Measurements from ENCODE around the gene HCN4.

Gene HCN4

GRCh38 chr15:73371812-73372211, 3.1 kb upstream of the HCN4 start:
- no peak for DNase-seq (ENCODE audit: low spot score in 2 of 2)
- Histone ChIP-seq H3K4me1 (no peaks in the 10 kb centered on the region), H3K27me3 (ENCODE audit: low read depth) (peaks cover 60% of the 10 kb centered on the region), H3K4me3 (no peak overlapping the region), H3K36me3 (replicated peaks) (no peaks in the 10 kb centered on the region), H3K9me3 (no peaks in the 10 kb centered on the region)
- in situ Hi-C loops (cut with MboI; ENCODE audit: low sequenced_read_pairs), result no loop called here

DNA sequence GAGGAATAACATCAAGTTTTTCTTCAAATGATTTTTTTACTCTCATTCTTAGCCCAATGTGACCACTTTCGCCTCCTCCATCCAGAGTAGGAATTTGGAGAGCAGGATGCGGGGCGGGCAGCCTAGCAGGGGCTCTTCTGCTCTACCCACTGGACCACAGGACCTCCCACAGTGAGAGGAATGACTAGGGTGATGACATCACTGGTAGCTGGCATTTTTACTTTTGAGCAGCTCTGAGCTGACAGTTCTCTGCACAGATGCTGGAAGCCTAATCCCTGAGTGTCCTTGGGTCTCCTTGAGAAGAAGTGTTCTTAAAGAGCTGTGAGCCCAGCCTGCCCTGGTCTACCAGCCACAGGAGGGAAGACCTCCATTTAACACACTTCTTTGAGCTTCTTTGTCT, 1.4 kb upstream of the HCN4 start:
- H3K4me1 ChIP-seq, result no peaks in the 10 kb centered on the region
- DNase-seq (ENCODE audit: low spot score in 2 of 2), result no peak
- H3K27me3 ChIP-seq (ENCODE audit: low read depth), result peaks cover 77% of the 10 kb centered on the region
- no peaks in the 10 kb centered on the region for H3K36me3 ChIP-seq (replicated peaks)
- in situ Hi-C loops (cut with MboI; ENCODE audit: low sequenced_read_pairs), result no loop called here
- H3K9me3 ChIP-seq, result no peaks in the 10 kb centered on the region
- no peak overlapping the region for H3K4me3 ChIP-seq

DNA sequence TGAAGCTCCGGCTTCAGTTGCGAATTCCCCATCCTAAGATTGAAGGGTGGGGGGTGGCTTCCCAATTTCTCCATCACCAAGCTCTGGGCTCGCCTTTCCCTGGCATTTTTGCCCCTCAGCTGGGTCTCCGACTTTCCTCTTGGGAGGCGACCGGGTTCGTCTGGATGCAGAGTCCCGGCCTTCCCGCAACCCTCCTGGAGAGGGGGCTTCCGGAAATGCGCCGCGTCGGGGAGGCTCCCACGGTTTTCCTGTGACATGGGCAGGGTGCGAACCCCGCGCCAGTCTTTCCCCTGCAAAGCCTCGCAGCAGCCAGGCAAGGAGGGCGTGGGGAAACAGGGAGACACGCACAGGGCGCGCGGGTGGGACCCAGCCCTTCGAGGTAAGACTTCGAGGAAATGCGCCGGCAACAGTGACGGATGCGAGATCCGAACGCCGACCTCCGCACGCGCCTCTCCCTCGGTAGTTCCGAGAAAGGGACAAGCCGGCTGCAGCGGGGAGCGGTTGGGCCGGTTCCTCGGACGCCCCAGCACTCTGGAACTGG, 466 bp upstream of the HCN4 start:
- H3K9me3 ChIP-seq, result no peaks in the 10 kb centered on the region
- H3K4me3 ChIP-seq, result no peak overlapping the region
- DNase-seq (ENCODE audit: low spot score in 2 of 2), result no peak
- in situ Hi-C loops (cut with MboI; ENCODE audit: low sequenced_read_pairs), result no loop called here
- no peaks in the 10 kb centered on the region for H3K36me3 ChIP-seq (replicated peaks)
- H3K4me1 ChIP-seq, result no peaks in the 10 kb centered on the region
- H3K27me3 ChIP-seq (ENCODE audit: low read depth), result peaks cover 86% of the 10 kb centered on the region

- H3K27me3 ChIP-seq (ENCODE audit: low read depth), result peaks cover 98% of the 10 kb centered on the region
- in situ Hi-C loops (cut with MboI; ENCODE audit: low sequenced_read_pairs), result no loop called here
These were observed 996 bp downstream of the HCN4 start for GRCh38 chr15:73367624-73368300.

DNA sequence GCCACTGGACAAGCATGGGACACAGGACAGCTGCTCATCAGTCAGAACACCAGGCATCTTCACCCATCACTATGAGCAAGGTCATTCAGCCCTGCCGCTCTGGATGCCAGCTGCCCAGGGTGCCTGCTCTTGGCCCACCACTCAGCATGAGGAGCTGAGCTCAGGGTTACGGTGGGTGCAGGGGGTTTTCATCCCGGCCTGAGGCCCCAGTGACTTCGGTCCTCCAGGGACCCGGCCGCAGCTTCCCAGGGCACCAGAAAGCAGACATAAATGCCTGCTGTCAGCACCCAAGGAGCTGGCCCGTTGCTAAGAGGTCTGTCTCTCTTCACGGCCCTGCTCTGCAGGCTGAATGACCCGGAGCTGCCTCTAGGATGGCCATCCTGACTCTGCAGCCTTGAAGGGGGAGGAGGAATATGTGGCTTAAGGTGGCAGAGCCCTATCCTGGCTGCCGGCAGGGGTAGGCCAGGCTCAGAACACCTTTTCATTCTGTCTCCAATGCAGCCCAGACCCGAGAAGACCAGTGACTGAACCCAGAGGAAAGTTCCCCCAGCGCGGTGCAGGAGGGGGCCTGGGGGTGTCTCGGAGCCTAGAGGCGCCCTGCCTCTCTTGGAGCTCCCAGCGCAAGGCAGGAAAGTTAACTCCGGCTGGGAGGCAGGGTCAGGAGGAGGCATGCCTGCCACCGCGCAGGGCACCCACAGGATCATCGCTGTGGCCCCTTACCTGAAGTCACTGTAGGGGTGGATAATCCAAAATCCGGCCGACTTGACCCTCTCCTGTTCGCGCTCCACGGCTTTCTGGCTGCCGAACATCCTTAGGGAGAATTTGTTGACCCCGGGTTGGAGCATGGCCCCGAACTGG, 1.8 kb downstream of the HCN4 start:
- Histone ChIP-seq H3K4me3 (no peak overlapping the region), H3K36me3 (replicated peaks) (no peaks in the 10 kb centered on the region), H3K9me3 (no peaks in the 10 kb centered on the region), H3K4me1 (no peaks in the 10 kb centered on the region), H3K27me3 (ENCODE audit: low read depth) (peaks cover 98% of the 10 kb centered on the region)
- in situ Hi-C loops (cut with MboI; ENCODE audit: low sequenced_read_pairs), result no loop called here
- no peak for DNase-seq (ENCODE audit: low spot score in 2 of 2)

More at GRCh38 chr15:73367624-73368300, 996 bp downstream of the HCN4 start:
- Histone ChIP-seq H3K4me1 (no peaks in the 10 kb centered on the region), H3K4me3 (no peak overlapping the region), H3K9me3 (no peaks in the 10 kb centered on the region), H3K36me3 (replicated peaks) (no peaks in the 10 kb centered on the region)
- DNase-seq (ENCODE audit: low spot score in 2 of 2), result no peak

DNA sequence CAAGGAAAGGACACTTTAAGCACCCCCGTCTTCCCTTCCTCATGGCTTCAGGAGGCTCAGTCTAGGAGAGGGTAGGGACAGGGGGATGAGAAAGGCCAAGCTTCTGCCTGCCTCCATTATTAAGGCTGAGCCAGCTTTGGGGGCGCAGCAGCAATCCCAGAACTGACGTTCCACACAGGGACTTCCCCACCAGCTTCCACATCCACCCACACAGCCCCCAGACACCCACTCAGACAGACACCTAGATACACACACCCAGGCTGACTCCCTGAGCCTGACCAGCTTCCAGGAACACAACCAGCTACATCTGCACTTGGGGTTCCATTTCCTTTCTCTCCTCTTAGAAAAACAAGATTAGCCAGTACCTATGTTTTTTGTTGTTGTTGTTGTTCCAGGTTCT, 4.7 kb downstream of the HCN4 start:
- in situ Hi-C loops (cut with MboI; ENCODE audit: low sequenced_read_pairs), result no loop called here
- no peaks in the 10 kb centered on the region for H3K4me1 ChIP-seq
- H3K27me3 ChIP-seq (ENCODE audit: low read depth), result peaks cover 95% of the 10 kb centered on the region
- DNase-seq (ENCODE audit: low spot score in 2 of 2), result no peak
- no peak overlapping the region for H3K4me3 ChIP-seq
- no peaks in the 10 kb centered on the region for H3K36me3 ChIP-seq (replicated peaks)
- no peaks in the 10 kb centered on the region for H3K9me3 ChIP-seq

GRCh38 chr15:73362900-73363299, 5.9 kb downstream of the HCN4 start:
- no peaks in the 10 kb centered on the region for H3K4me1 ChIP-seq
- no peaks in the 10 kb centered on the region for H3K9me3 ChIP-seq
- peaks cover 95% of the 10 kb centered on the region for H3K27me3 ChIP-seq (ENCODE audit: low read depth)
- in situ Hi-C loops (cut with MboI; ENCODE audit: low sequenced_read_pairs), result no loop called here
- H3K4me3 ChIP-seq, result no peak overlapping the region
- no peak for DNase-seq (ENCODE audit: low spot score in 2 of 2)
- H3K36me3 ChIP-seq (replicated peaks), result no peaks in the 10 kb centered on the region

GRCh38 chr15:73361337-73361736, 7.4 kb downstream of the HCN4 start:
- H3K9me3 ChIP-seq, result no peaks in the 10 kb centered on the region
- no peaks in the 10 kb centered on the region for H3K36me3 ChIP-seq (replicated peaks)
- no peaks in the 10 kb centered on the region for H3K4me1 ChIP-seq
- in situ Hi-C loops (cut with MboI; ENCODE audit: low sequenced_read_pairs), result no loop called here
- peaks cover 97% of the 10 kb centered on the region for H3K27me3 ChIP-seq (ENCODE audit: low read depth)
- no peak overlapping the region for H3K4me3 ChIP-seq
- no peak for DNase-seq (ENCODE audit: low spot score in 2 of 2)

DNA sequence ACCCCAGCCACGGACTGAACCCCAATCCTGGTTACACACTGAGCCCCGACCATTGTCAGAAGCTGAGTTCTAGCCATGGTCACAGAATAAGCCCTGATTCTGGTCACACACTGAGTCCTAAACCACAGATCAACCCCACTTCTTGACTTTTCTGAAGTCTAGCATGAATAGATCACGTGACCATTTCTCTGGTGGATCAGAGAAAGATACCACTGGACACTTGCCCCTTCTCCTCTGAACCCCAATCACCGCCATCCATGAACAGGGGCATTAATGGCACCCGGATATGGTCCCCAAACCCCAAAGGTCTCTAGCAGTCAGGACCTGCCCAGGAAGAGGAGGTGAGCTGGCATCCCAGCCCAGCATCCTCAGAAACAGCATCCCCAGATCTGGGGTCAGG, 9.1 kb downstream of the HCN4 start:
- Histone ChIP-seq H3K4me3 (no peak overlapping the region), H3K4me1 (no peaks in the 10 kb centered on the region), H3K9me3 (no peaks in the 10 kb centered on the region), H3K36me3 (replicated peaks) (no peaks in the 10 kb centered on the region), H3K27me3 (ENCODE audit: low read depth) (peaks cover 85% of the 10 kb centered on the region)
- no peak for DNase-seq (ENCODE audit: low spot score in 2 of 2)
- in situ Hi-C loops (cut with MboI; ENCODE audit: low sequenced_read_pairs), result no loop called here

DNA sequence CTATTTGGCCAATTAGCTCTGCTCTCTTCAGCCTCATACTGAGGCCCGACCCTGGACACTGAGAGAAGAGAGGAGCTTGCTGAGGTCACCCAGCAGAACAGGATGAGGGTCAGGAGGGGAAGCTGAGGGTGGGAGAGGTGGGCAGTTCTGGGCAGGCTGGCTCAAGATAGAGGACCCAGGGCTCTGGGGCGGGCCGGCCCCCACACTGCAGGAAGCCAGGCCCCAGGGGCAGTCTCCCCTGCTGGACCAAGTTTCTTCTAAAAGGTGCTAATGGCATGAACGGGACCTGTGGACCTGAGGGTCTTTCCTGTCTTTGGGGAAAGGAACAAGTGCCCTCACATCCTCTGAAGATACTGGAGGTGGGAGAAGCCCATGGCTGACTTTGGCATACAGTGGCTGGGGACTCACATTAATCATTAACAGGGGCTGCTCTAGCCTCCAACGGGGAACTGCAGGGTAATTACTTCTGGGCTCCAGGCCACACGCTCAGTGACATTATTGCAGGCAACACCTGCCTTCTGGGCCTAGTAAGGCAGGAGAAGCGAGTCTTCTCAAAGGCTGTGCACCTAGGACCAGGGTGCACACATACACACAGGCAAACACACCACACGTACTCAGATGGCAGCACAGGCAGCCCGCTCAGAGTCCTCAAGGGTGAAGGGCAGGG, 10.6 kb downstream of the HCN4 start:
- H3K4me3 ChIP-seq, result no peak overlapping the region
- H3K4me1 ChIP-seq, result no peaks in the 10 kb centered on the region
- H3K27me3 ChIP-seq (ENCODE audit: low read depth), result peaks cover 69% of the 10 kb centered on the region
- in situ Hi-C loops (cut with MboI; ENCODE audit: low sequenced_read_pairs), result no loop called here
- no peaks in the 10 kb centered on the region for H3K36me3 ChIP-seq (replicated peaks)
- DNase-seq (ENCODE audit: low spot score in 2 of 2), result no peak
- H3K9me3 ChIP-seq, result no peaks in the 10 kb centered on the region

DNA sequence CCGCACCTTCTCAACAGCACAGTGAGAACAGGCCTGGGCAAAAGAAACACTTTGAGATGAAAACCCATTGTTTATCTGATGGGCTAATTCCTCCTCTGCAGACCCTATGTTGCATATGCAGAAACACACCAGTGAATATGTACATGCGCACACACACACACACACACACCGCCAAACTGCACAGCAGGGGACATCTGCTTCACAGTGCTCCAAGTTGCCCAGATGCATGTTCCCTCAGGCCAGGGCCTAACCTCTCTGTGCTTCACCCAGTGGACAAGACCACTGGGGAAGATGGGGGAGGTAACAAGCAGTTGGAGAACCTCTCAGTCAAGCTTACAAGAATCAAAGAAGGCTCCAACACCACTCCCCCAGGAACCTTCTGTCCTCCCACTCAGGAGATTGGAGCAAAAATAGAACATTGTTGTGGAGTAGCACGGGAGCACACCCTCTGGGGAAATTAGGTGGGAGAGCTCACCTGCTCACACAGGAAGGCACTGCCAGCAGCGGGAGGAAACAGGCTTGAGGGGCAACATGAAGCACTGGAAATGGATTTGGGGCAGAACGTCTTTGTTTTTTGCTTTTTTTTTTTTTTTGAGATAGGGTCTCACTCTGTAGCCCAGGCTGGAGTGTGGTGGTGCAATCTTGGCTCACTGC, 13.0 kb downstream of the HCN4 start:
- Histone ChIP-seq H3K9me3 (no peaks in the 10 kb centered on the region), H3K4me3 (no peak overlapping the region), H3K36me3 (replicated peaks) (no peaks in the 10 kb centered on the region), H3K4me1 (no peaks in the 10 kb centered on the region), H3K27me3 (ENCODE audit: low read depth) (peaks cover 57% of the 10 kb centered on the region)
- DNase-seq (ENCODE audit: low spot score in 2 of 2), result no peak
- in situ Hi-C loops (cut with MboI; ENCODE audit: low sequenced_read_pairs), result no loop called here

GRCh38 chr15:73354241-73354640, 14.5 kb downstream of the HCN4 start:
- DNase-seq (ENCODE audit: low spot score in 2 of 2), result no peak
- peaks cover 50% of the 10 kb centered on the region for H3K27me3 ChIP-seq (ENCODE audit: low read depth)
- H3K9me3 ChIP-seq, result no peaks in the 10 kb centered on the region
- in situ Hi-C loops (cut with MboI; ENCODE audit: low sequenced_read_pairs), result no loop called here
- H3K4me1 ChIP-seq, result no peaks in the 10 kb centered on the region
- H3K4me3 ChIP-seq, result no peak overlapping the region
- no peaks in the 10 kb centered on the region for H3K36me3 ChIP-seq (replicated peaks)

- Histone ChIP-seq H3K4me1 (no peaks in the 10 kb centered on the region), H3K27me3 (ENCODE audit: low read depth) (peaks cover 45% of the 10 kb centered on the region), H3K36me3 (replicated peaks) (no peaks in the 10 kb centered on the region), H3K4me3 (no peak overlapping the region), H3K9me3 (no peaks in the 10 kb centered on the region)
- DNase-seq (ENCODE audit: low spot score in 2 of 2), result no peak
- in situ Hi-C loops (cut with MboI; ENCODE audit: low sequenced_read_pairs), result no loop called here
These were observed 15.0 kb downstream of the HCN4 start for GRCh38 chr15:73353734-73354133.

Data from HAP-1 (cell line).